HCT116 (cell line): Measurements from ENCODE around the gene AIDA. TPM values are rescaled to one million over a fixed set of nuclear protein-coding genes. Genes with fewer than 3 reads are reported as not detected.

ENCODE experiments used
- CEBPB ChIP-seq: IDR thresholded peaks from 2 replicates; pipeline ENCODE4 v1.6.1; 2012; ENCODE audit warnings: low read depth
- CTCF ChIP-seq, 3 experiments: fragments of 200-600 bp in 1 of 3; sonication (generic) in 1 of 3; IDR thresholded peaks in 2 of 3; conservative IDR thresholded peaks in 1 of 3; 2 replicates each; pipeline ENCODE4 v1.5.1; 2012 to 2017; ENCODE audit warnings: low read depth in 2 of 3, low read length in 2 of 3, antibody characterized with exemption in 1 of 3, borderline replicate concordance in 1 of 3, control low read depth in 1 of 3, mild to moderate bottlenecking in 1 of 3, mixed read lengths in 1 of 3, mixed run types in 1 of 3, moderate library complexity in 1 of 3; ENCODE audit not compliant: insufficient read depth in 1 of 3
- EGR1 ChIP-seq: IDR thresholded peaks from 2 replicates; pipeline ENCODE4 v1.6.1; 2012; ENCODE audit warnings: low read depth
- EZH2 ChIP-seq: fragments of 200-600 bp; sonication (generic); IDR thresholded peaks from 2 replicates; pipeline ENCODE4 v1.6.1; 2017; ENCODE audit warnings: antibody characterized with exemption, mixed run types
- FOSL1 ChIP-seq: IDR thresholded peaks from 2 replicates; pipeline ENCODE4 v1.6.1; 2012; ENCODE audit warnings: low read depth
- JUND ChIP-seq: IDR thresholded peaks from 2 replicates; pipeline ENCODE4 v1.6.1; 2012
- POLR2A ChIP-seq: IDR thresholded peaks from 2 replicates; pipeline ENCODE4 v1.7.0; 2011; ENCODE audit warnings: borderline replicate concordance; ENCODE audit not compliant: insufficient read depth, insufficient read length; ENCODE audit errors: extremely low read depth
- POLR2AphosphoS5 ChIP-seq: IDR thresholded peaks from 2 replicates; pipeline ENCODE4 v1.6.1; 2011; ENCODE audit warnings: mild to moderate bottlenecking, low read depth, low read length, moderate library complexity
- RAD21 ChIP-seq: IDR thresholded peaks from 2 replicates; pipeline ENCODE4 v1.6.1; 2012; ENCODE audit warnings: low read depth, mild to moderate bottlenecking
- SIN3A ChIP-seq: IDR thresholded peaks from 2 replicates; pipeline ENCODE4 v1.6.1; 2012; ENCODE audit warnings: low read depth
- SP1 ChIP-seq: IDR thresholded peaks from 2 replicates; pipeline ENCODE4 v1.6.1; 2012; ENCODE audit warnings: low read depth
- TCF7L2 ChIP-seq: IDR thresholded peaks from 2 replicates; pipeline ENCODE4 v1.7.0; 2011; ENCODE audit warnings: borderline replicate concordance, inconsistent platforms; ENCODE audit not compliant: insufficient read depth, insufficient read length; ENCODE audit errors: extremely low read depth
- YY1 ChIP-seq: IDR thresholded peaks from 2 replicates; pipeline ENCODE4 v1.6.1; 2011; ENCODE audit warnings: low read length, low read depth, moderate library complexity, mild to moderate bottlenecking; ENCODE audit not compliant: insufficient replicate concordance; ENCODE audit errors: extremely low read depth
- ZBTB33 ChIP-seq: IDR thresholded peaks from 2 replicates; pipeline ENCODE4 v1.6.1; 2011; ENCODE audit warnings: mild to moderate bottlenecking, low read length, moderate library complexity; ENCODE audit not compliant: insufficient replicate concordance; ENCODE audit errors: extremely low read depth
- ZFX ChIP-seq: fragments of 450-650 bp; IDR thresholded peaks from 2 replicates; pipeline ENCODE4 v1.6.1; 2017
- total RNA-seq: library from RNA; stranded (reverse); gene quantifications from one replicate; pipeline ENCODE4 v1.2.1, GENCODE V29; 2021; ENCODE audit not compliant: unreplicated experiment

Gene AIDA
- total RNA-seq, 1 experiment from 2014 or later, result 53.2 TPM

- TF ChIP-seq CTCF (IDR thresholded peaks at IDR 0.05 in 2 of 3, conservative IDR thresholded peaks at IDR 0.05 in 1 of 3; ENCODE audit: borderline replicate concordance in 1 of 3, insufficient read depth in 1 of 3, low read depth in 2 of 3, low read length in 2 of 3) (no peak), FOSL1 (no peak), SP1 (peak; percentile 98), POLR2AphosphoS5 (peak; percentile 86), SIN3A (peak; percentile 98), POLR2A (no peak), EZH2 (no peak), ZFX (peak; percentile 46; the same call in 1 of the 2 replicates), TCF7L2 (peak; percentile 100), RAD21 (no peak; the same call in 1 of the 2 replicates), EGR1 (peak; percentile 66; the same call in 1 of the 2 replicates), YY1 (no peak), JUND (peak; percentile 85), ZBTB33 (no peak), CEBPB (0 out of 2 replicates have a peak, but pooled peaks have one; percentile 9)
Measured at GRCh38 chr1:222643938-222644635, 68.2 kb downstream of the AIDA start (continued).
